Measurements from ENCODE around the gene S100A7A.

Gene S100A7A

DNA sequence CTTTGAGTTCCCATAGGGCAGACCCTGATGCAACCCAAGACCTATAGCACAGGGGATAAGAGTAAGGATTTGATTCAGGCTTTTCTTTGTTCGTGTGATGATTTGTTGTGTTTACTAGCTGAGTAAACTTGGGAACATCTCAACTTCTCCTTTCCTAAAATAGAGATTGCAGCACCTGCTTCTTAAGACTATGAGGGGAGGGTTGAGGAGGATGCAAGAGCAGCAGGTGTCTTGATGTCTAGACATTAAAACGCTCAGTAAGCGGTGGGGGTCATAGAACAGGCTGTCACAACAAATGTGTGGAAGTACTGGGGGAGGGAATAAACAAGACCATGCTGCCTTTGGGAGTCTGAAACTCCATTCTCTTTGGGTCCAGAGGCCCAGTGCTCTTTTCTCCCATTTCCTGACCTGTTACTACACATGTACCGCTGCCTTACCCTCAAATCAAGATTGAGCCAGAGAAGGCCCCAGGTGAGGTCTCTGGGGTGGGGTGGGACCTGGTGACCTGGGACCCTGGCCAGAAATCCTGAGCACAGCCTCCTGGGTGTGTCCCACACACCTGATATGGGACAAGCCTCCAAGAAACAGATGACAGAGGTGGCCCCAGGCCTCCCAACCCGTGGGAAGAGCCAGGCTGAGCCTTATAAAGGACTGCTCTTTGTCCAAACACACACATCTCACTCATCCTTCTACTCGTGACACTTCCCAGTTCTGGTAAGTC, at the start of gene S100A7A:
TSS of gene S100A7A (plus strand) at position 671 of the 721 bp plus-strand sequence. CDS start 1,563 bp downstream, outside the sequence.
- DNase-seq, result peak; percentile 29

DNA sequence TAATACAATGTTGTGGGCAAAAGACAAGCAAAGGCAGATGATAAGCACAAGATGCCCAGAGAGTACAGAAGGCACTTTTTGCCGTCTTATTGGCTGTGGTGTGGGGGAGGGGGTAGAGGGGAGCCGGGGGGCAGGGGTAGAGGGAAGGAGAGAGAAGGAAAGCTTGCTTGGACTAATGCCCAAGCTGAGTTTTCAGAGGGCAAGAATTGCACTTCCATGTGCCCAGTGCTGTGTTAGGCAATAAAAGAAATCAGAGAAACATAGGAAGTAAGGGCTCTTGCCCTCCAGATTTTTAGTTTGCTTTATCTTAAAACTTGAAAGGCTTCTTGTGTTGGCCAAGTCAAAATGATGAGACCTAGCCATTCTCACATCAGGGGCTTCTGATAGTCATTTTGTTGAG, 49.2 kb upstream of the S100A7A start:
- DNase-seq, result no peak

DNA sequence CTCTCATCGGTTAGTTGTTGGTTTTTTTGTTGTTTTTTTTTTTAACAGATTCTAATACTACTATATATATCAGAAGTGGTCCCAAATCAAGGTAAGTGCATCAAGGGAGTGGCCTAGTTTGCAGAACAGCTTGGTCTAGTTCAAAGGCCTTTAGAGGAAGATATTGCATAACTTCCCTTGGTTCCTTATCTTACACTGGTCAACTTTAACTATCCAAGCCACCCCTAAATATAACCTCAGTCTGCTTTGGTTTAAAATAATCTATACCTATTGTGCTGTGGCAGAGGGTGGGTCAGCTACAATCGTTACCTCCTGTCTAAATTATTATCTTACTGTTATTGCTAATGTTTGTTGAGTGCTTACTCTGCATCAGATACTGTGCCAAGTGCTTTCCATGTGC, 47.8 kb upstream of the S100A7A start:
- no peak for DNase-seq

DNA sequence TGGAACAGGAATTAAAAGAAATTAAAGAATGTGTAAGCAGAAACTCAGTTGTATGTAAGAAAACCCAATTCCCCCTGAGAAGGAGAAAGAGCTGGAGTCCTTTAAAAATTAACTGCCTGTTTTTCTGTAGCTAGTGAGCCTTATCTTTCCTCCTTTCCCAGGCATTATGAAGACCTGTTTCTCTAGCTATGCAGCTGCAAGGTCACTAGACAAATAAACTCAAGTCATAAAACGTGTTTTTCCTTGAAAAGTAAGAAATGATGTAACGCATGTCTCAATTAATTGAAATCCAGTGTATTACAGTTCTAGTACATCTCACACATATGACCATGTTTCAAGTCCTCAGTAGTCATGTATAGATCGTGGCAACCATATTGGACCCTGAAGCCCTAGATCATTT, 46.2 kb upstream of the S100A7A start:
- no peak for DNase-seq

DNA sequence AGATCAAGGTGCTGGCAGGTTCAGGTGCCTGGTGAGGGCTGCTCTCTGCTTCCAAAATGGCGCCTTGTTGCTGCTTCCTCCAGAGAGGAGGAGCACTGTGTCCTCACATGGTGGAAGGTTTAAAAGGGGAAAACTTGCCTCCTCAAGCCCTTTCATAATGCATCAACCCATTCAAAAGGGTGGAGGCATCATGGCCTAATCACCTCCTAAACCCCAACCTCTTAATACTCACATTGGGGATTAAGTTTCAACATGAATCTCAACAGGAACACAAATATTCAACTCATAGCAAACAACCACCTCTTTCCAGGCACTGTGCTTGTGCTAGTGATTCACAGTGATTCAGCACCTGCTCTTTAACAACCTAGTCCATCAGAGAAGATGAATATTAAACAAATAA, 45.1 kb upstream of the S100A7A start:
- DNase-seq, result no peak

DNA sequence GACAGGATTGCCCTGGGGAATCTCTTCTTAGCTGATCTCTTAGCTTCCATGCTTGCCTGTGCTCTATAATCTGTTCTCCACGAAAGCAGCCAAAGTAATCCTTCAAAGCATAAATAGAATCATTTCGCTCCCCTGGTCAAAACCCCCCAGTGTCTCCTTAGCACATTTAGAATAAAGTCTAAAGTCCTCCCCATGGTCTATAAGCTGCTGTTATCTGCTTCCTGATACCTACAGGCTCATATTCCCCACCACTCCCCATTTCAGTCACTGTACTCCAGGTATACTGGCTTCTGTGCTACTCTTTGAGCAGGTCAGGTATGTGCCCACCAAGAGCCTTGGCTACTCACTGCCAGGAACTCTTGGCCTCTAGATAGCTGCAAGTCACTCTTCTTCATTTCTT, 43.7 kb upstream of the S100A7A start:
- no peak for DNase-seq

DNA sequence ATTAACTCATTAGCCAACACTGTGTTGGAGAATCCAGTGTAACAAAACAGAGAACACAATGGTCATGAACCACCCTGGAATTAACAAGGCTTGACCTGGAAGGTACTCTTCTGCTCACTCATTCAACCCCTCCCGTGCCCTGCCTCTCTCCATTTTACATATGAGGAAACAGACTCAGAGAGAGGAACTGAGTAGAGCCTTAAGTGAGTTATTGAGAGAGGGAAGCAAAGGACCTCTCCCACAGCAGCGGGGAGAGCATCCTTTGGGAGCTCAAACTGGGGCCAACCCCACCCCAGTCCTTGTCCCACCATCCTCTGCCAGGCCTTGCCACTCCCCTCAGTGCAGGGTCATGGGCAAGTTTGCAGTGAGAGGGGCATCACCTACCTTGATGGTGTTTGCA, 42.2 kb upstream of the S100A7A start:
- DNase-seq, result no peak

DNA sequence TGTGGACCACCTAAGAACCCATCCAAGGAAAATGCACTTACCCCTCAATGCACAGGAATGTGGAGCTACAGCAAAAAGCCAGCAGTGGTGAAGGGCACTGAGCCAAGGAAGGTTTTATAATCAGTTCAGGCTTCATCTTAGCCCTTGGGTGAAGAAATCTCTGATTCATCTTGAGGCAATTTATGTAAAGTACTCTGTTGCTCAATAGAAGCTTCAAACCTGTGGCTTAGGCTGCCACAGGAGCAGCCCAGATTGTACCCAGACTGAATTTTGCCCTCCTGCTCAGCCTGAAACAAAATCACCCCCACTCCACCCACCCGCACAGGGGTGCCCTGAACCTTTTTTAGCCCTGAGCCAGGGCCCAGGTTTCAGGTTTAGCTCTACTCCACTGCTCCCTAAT, 40.8 kb upstream of the S100A7A start, which contains the start of gene S100A12:
TSS of gene S100A12 (minus strand) at position 111 of the 400 bp plus-strand sequence. CDS start 1,029 bp downstream, outside the sequence.
- no peak for DNase-seq

DNA sequence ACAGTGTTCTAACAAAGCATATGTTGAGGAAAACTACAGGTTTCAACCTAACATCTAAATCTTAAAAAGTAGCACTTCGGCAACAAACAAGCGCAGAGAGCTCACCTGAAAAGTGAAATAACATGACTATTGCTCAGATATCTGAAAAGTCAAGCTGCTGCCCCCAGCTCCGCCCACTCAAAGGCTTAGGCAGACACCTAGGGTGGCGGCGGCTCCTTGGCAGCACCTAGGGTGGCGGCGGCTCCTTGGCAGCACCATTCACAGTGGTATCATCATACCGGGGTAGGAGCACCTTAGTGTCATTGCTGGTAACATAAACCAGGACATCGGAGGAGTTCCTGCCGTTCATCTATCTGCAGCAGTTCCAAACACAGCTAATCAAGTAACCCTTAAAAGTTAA, 36.7 kb upstream of the S100A7A start:
- DNase-seq, result no peak

DNA sequence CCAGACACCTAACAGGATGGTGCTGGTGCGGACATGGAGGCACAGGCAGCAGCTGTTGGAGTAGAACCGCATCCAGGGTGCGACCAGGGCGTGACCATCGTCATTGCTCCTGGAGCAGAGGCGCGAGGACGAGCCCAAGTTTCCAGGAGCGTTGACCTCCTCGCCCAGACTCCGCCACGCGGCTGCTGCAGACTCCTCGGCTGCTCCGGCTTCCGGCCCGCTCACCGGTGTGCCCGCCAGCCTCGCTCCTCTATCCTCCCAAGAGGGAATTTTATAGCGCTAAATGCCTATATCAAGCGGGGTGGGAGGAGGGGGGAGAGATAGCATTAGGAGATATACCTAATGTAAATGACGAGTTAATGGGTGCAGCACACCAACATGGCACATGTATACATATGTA, 35.6 kb upstream of the S100A7A start:
- no peak for DNase-seq

DNA sequence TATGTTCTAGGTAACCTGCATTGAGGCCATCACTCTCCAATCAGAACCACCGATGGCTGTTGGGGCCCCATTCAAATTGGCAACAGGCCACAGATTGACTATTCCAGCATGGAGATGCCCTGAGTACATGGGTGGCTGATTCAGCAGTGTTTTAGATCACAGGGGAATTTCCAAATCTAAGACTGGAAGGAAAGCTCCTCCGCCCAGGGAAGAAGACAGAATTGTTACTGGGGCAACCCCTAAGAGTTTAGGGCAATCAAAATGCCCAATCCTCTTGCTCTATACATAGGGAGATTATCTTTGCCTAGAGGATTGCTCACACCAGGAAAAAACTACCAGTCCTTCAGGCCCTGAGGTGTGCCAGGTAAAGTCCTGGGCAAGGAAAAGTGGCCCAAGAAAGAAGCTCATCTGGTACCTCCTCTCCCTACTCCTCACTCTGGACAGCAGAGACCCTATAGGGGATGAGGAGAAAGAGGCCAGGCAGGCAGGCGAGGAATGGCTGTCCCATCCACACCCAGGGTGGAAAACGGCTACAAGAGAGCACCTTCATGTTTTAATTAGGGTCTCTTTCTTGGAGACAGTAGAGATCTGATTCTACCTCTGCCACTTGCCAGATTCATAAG, 31.3 kb upstream of the S100A7A start:
- no peak for DNase-seq

DNA sequence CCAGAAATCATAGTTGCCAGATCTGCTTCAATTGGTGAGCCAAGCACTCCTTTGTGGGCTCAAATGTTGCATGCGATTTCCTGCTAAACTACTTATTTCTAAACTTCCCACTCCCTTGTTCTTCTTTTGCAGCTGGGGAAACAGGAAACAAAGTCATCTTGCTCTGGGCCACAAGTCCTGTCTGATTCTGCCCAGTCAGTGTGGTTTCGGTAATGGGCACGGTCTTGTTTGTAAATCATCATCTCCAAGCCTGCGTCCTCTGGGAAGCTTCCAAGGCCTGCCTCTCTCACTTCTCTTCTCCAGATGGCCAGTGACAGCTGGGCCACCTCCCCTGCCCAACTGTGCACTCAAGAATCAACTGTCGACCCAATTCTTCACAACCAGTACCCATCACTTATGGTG, 29.8 kb upstream of the S100A7A start:
- no peak for DNase-seq

DNA sequence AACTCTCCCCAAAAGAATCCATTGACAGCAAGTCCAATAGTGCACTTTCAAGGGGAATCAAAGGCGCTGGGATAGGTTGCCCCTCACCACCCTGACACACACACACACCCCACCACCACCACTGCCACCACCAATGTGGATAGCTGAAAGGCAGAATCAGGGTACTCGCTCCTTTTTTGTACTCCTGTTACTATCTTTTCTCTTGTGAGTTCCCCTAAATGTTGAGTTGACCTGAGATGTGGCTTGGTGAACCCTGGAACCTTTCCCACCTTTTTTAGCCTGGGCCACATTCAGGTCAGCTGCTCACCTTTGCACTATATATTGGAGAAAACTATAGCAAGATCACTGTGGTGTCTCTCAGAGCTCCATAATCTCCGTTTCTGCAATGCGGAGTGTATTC, 29.3 kb upstream of the S100A7A start:
- no peak for DNase-seq

DNA sequence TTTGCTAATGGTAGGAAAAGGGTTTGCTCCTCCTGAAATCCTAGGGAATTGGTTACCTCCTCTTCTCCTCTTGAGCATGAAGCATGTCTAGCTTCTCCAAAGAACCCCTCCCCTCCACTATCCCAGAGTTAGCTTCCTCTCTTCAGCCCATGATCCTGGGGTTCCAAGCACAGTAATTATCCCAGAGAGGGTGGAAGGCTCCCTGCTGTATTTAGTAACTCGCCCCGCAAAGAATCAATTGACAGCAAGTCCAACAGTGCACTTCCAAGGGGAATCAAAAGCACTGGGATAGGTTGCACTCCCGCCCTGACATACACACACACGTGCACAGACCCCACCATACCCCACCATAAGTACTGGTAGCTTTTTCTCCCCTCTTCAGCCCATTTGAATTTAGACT, 28.5 kb upstream of the S100A7A start:
- no peak for DNase-seq

DNA sequence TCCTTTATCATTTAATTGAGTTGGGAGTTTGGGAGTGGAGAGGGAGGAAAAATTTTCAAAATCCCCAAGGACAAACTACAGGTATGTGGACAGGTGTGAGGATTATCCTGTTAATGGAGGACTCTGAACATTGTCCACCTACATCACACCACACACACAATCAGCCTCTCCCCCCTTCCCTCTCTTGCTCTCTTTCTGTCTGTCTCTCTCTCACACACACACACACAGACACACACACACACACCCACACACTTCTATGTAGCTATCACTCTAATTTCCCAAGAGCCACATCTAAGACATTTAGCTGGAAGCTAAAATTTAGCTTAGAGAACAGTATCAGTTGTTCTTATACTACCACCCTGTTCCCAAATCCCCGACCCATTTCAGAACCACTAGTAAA, 26.9 kb upstream of the S100A7A start:
- DNase-seq, result no peak

DNA sequence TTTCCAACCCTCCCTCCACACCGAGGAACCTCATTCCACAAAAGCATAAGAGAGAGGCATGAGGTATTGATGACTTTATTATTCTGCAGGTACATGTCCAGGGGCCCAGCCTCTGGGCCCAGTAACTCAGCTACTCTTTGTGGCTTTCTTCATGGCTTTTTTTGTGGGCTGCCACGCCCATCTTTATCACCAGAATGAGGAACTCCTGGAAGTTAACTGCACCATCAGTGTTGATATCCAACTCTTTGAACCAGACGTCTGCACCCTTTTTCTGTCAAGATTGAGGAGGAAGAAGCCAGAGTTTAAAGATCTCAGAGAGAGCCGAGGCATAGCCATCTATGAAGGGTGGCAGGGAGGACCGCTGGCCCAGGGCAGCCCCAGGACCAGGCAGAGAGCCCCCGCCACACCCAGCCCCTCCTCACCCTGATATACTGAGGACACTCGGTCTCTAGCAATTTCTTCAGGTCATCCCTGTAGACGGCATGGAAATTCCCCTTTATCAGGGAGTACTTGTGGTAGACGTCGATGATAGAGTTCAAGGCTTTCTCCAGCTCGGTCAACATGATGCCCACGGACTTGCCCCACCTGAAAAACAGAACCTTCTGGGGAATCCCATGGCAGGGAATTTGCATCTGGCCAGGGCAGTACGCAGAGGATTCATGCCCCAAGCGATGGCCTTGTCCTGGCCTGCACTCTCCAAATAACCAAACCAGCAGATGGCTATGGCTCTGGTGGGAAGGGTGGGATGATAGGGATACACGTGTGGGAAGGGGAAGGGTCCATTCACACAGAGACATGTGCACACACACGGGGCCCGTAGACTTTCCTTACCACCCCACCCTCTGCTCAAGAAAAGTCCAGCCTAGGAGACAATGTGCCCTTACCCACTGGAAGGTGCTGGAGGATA, 26.1 kb upstream of the S100A7A start:
- no peak for DNase-seq

DNA sequence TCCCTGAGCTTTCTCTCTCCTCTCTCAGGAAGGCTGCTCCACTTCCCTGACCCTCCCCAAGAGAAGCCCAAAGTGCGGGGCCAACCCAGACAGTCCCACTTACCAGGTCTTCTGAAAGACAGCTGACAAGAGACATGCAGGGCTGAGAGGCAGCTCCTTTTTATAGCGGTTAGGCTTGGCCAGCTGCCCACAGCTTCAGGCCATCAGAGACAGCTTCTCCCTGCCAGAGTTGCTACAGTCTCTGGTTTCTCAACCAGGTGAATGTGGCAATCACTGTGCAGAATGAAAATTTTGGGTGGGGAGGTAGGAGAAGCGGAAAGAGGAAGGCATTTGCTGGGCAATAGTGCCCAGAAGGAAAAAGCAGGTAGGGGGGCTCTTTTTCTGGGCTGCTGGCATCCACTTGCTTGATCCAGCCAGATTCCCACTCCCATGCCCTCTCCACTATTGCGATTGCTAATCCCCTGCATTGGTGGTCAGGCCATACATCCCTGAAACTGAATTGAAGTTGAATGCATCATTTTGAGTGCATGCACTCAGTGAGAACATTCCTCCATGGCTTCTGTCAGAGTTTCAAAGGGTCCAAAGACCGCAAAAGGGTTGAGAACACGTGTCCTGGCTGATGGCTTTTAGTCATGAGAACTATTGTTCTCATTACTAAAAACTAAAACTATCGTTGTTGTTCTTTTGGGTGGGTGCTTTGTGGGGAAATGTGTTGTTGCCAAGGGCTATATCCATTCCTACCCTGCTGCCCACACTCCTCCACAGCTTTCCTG, 25.2 kb upstream of the S100A7A start, which contains the start of gene S100A8:
TSS of gene S100A8 (minus strand) at position 136 of the 773 bp plus-strand sequence. CDS start 538 bp downstream, outside the sequence.
- DNase-seq, result peak; percentile 64

DNA sequence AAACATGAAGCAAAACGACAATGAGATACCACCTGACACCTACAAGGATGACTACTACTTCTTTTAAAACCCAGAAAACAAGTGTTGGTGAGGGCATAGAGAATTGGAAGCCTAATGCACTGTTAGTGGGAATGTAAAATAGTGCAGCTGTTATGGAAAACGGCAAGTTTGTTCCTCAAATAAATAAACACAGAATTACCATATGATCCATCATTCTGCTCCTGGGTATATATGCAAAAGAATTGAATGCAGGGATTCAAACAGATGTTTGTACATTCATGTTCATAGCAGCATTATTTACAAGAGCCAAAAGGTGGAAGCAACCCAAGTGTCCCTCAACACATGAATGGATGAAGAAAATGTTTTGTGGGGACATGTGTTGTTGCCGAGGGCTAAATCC, 24.1 kb upstream of the S100A7A start:
- no peak for DNase-seq

DNA sequence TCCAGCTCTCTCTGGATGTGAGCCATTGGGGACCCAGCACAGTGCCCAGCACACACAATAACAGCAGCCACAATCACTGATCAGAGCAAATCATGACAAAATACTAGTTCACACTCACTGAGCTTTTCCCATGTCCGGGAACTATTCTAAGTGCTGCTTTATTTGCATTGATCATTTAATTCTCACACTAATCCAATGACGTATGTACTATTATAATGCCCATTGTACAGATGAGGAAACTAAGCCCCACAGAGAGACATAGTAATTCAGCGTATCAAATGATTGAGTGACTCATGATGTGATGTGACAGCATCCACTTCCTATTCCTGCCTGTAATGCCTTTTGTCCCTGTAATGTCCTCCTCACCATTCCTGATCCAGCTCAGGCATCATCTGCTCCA, 23.5 kb upstream of the S100A7A start:
- no peak for DNase-seq

DNA sequence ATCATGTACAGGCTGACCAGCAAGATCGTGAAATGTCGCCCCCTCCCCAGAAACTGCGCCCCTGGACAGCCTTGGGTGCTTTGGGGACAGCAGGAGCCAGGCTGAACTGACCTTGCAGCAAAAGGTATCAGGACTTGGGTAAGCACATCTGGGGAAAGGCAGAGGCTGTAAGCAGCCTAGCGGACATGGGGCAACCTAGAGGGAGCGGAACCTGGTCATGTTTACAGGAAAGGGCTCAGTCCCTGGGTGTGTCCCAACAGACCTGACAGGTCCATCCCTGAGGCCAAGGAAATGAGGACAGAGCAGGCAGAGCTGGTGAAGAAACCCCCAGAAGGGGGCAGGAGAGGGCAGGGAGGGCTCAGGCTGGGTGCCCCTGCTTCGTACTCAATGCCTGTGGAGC, 22.4 kb upstream of the S100A7A start:
- DNase-seq, result no peak

DNA sequence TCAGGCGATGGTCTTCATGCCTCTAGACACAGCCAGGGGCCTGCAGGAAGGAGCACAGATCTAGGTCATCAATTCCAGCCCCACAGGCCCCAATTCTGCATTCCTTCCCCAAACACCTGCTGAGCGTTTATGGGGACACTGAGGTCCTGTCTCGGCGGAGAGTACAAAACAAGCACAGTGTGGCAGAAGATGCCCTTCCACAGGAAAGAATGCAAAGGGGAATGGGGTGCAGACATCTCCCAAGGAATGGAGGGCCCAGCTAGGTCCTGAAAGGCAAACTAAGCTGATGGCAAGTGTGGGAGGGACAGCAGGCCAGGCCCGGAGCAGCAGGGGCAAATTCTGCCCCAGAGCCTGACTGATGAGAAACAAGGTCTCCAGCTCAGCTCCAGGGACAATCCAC, 21.9 kb upstream of the S100A7A start:
- DNase-seq, result no peak

DNA sequence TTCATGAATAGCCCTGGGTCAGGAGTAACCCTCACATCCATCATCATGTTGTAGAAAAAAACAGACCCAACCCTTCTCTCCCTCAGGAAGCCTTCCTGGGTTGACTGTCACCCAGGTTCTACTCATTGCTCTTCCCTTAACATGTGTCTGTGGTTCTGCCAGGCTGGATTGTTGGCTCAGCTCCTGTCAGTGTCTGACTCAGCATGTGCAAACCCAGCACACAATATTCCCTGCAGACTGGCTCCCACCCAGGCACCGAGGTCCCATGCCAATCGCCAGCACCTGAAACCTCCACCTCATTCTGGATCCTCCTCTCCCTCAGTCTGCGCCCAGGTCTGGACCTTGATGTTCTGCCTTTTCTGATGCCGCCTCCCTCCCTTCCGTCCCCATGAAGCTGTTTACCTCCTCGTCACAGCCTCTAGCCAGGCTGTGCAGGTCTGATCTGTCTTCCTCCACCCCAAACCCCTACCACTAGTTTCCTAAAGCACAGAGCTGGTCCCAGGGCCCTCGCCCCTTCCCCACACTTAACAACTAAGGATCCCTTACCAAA, 21.1 kb upstream of the S100A7A start:
- no peak for DNase-seq

Measured in RPMI8226 (cell line).